GM12891 (cell line): ENCODE results near the gene PPP1R3C.

Experiments used
- DNase-seq: peaks from one replicate; pipeline ENCODE4 v3.0.0; 2011; ENCODE audit warnings: low spot score; ENCODE audit not compliant: insufficient read length
- FAIRE-seq: peaks from 2 replicates; lab custom pipeline; 2011; peaks lifted over from hg19 to GRCh38; lab: Jason Lieb, UNC
- PAX5 ChIP-seq: IDR thresholded peaks from 2 replicates; pipeline ENCODE4 v1.6.1; 2011; ENCODE audit warnings: low read length, moderate library complexity, mild to moderate bottlenecking; ENCODE audit not compliant: insufficient read depth, severe bottlenecking
- POLR2A ChIP-seq: IDR thresholded peaks from 2 replicates; pipeline ENCODE4 v1.6.1; 2011; ENCODE audit warnings: low read depth, low read length, control low read depth
- POLR2AphosphoS5 ChIP-seq: IDR thresholded peaks from 2 replicates; pipeline ENCODE4 v1.6.1; 2011; ENCODE audit warnings: low read depth, low read length, control low read depth
- POU2F2 ChIP-seq: IDR thresholded peaks from 2 replicates; pipeline ENCODE4 v1.6.1; 2011; ENCODE audit warnings: low read depth, mild to moderate bottlenecking, control low read depth, low read length, moderate library complexity
- SPI1 ChIP-seq: IDR thresholded peaks from 2 replicates; pipeline ENCODE4 v1.6.1; 2011; ENCODE audit warnings: low read depth, low read length, control low read depth
- TAF1 ChIP-seq: IDR thresholded peaks from 2 replicates; pipeline ENCODE4 v1.6.1; 2011; ENCODE audit warnings: low read depth, low read length, control low read depth

PPP1R3C gene

DNA sequence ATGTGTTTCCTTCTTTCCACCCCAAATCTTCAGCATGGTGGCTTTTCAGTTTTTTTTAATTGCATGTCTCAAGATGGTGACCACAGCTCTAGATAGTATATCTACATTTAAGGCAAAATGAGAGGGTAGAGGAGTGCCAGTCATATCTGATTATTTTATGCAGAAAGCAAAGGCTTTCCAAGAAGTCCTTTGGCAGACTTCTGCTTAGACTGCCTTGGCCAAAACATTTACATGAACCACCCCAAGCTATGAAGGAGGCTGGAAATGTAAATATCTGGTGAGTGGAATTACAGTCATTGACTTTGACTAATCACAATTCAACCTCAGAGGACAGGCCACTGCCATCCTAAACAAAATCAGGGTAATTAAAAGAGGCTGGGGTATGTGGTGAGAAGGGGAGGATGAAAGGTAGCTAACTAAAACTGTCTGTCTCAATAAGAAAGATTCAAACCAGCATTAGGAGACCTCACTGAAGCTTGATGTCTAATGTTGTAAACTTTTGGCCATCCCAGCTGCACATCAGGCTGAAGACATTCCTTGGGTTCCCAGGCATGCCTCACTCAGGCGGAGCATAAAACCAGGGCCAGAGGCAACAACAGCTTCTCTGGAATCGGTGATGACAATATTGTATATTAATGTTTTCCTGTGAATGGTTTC, 53.4 kb downstream of the PPP1R3C start:
- TF ChIP-seq TAF1 (no peak), SPI1 (no peak), POU2F2 (no peak), PAX5 (no peak), POLR2AphosphoS5 (no peak), POLR2A (no peak)
- DNase-seq (no peak), FAIRE-seq (no peak)
